Measurements from ENCODE around the gene SERPIND1.
"Not testable (repeated sequence)": the region's sequence is repeated elsewhere in the genome, so short reads cannot be mapped to it uniquely, and the experiment has no call there.

SERPIND1 gene

GRCh38 chr22:20762233-20762796, 11.6 kb upstream of the SERPIND1 start:
- no peaks in the 10 kb centered on the region for H3K9me3 ChIP-seq (ENCODE audit: control insufficient read depth, low read length)
- peaks cover 13% of the 10 kb centered on the region for H3K4me1 ChIP-seq (ENCODE audit: control insufficient read depth, insufficient read depth, low read length, poor library complexity, severe bottlenecking)
- H3K4me3 ChIP-seq (ENCODE audit: extremely low read depth, insufficient read depth, low read length, poor library complexity, severe bottlenecking) = no peak overlapping the region
- H3K36me3 ChIP-seq (ENCODE audit: control insufficient read depth, insufficient read depth, low read length) = peaks cover 49% of the 10 kb centered on the region
- no peak overlapping the region for H3K27ac ChIP-seq (ENCODE audit: low read depth, low read length, severe bottlenecking)
- 94 to 95% methylated on average over 6 of the region's 7 CpGs for WGBS, 2 experiments (ENCODE audit: insufficient coverage in 2 of 2)

GRCh38 chr22:20763630-20764470, 10.1 kb upstream of the SERPIND1 start:
- WGBS, 2 experiments (ENCODE audit: insufficient coverage in 2 of 2) = 94% methylated on average over 9 to 10 of the region's 13 CpGs
- Histone ChIP-seq H3K27ac (ENCODE audit: low read depth, low read length, severe bottlenecking) (no peak overlapping the region), H3K9me3 (ENCODE audit: control insufficient read depth, low read length) (no peaks in the 10 kb centered on the region), H3K36me3 (ENCODE audit: control insufficient read depth, insufficient read depth, low read length) (peaks cover 36% of the 10 kb centered on the region), H3K4me1 (ENCODE audit: control insufficient read depth, insufficient read depth, low read length, poor library complexity, severe bottlenecking) (peaks cover 13% of the 10 kb centered on the region), H3K4me3 (ENCODE audit: extremely low read depth, insufficient read depth, low read length, poor library complexity, severe bottlenecking) (no peak overlapping the region)

GRCh38 chr22:20764471-20764720, 9.5 kb upstream of the SERPIND1 start:
- Histone ChIP-seq H3K27ac (ENCODE audit: low read depth, low read length, severe bottlenecking) (no peak overlapping the region), H3K4me3 (ENCODE audit: extremely low read depth, insufficient read depth, low read length, poor library complexity, severe bottlenecking) (no peak overlapping the region), H3K36me3 (ENCODE audit: control insufficient read depth, insufficient read depth, low read length) (peaks cover 33% of the 10 kb centered on the region), H3K9me3 (ENCODE audit: control insufficient read depth, low read length) (no peaks in the 10 kb centered on the region), H3K4me1 (ENCODE audit: control insufficient read depth, insufficient read depth, low read length, poor library complexity, severe bottlenecking) (peaks cover 13% of the 10 kb centered on the region)
- WGBS, 2 experiments (ENCODE audit: insufficient coverage in 2 of 2) = 92 to 95% methylated on average over 7 of the region's 7 CpGs

GRCh38 chr22:20764729-20765128, 9.2 kb upstream of the SERPIND1 start:
- Histone ChIP-seq H3K27ac (ENCODE audit: low read depth, low read length, severe bottlenecking) (no peak overlapping the region), H3K36me3 (ENCODE audit: control insufficient read depth, insufficient read depth, low read length) (peaks cover 33% of the 10 kb centered on the region), H3K9me3 (ENCODE audit: control insufficient read depth, low read length) (no peaks in the 10 kb centered on the region), H3K4me3 (ENCODE audit: extremely low read depth, insufficient read depth, low read length, poor library complexity, severe bottlenecking) (no peak overlapping the region), H3K4me1 (ENCODE audit: control insufficient read depth, insufficient read depth, low read length, poor library complexity, severe bottlenecking) (peaks cover 13% of the 10 kb centered on the region)
- 94 to 97% methylated on average over 10 of the region's 10 CpGs for WGBS, 2 experiments (ENCODE audit: insufficient coverage in 2 of 2)

- H3K4me1 ChIP-seq (ENCODE audit: control insufficient read depth, insufficient read depth, low read length, poor library complexity, severe bottlenecking) = peaks cover 9% of the 10 kb centered on the region
- H3K9me3 ChIP-seq (ENCODE audit: control insufficient read depth, low read length) = no peaks in the 10 kb centered on the region
- no peak overlapping the region for H3K4me3 ChIP-seq (ENCODE audit: extremely low read depth, insufficient read depth, low read length, poor library complexity, severe bottlenecking)
- WGBS, 2 experiments (ENCODE audit: insufficient coverage in 2 of 2) = 94 to 100% methylated on average over 1 to 2 of the region's 2 CpGs
- peaks cover 26% of the 10 kb centered on the region for H3K36me3 ChIP-seq (ENCODE audit: control insufficient read depth, insufficient read depth, low read length)
- H3K27ac ChIP-seq (ENCODE audit: low read depth, low read length, severe bottlenecking) = no peak overlapping the region
These were observed 8.0 kb upstream of the SERPIND1 start for GRCh38 chr22:20765938-20766337.

- Histone ChIP-seq H3K9me3 (ENCODE audit: control insufficient read depth, low read length) (no peaks in the 10 kb centered on the region), H3K36me3 (ENCODE audit: control insufficient read depth, insufficient read depth, low read length) (peaks cover 26% of the 10 kb centered on the region), H3K4me3 (ENCODE audit: extremely low read depth, insufficient read depth, low read length, poor library complexity, severe bottlenecking) (no peak overlapping the region), H3K27ac (ENCODE audit: low read depth, low read length, severe bottlenecking) (no peak overlapping the region), H3K4me1 (ENCODE audit: control insufficient read depth, insufficient read depth, low read length, poor library complexity, severe bottlenecking) (peaks cover 3% of the 10 kb centered on the region)
- 94 to 98% methylated on average over 6 to 7 of the region's 7 CpGs for WGBS, 2 experiments (ENCODE audit: insufficient coverage in 2 of 2)
These were observed 7.4 kb upstream of the SERPIND1 start for GRCh38 chr22:20766530-20766929.

- not testable (repeated sequence) for H3K9me3 ChIP-seq (ENCODE audit: control insufficient read depth, low read length); H3K4me3 ChIP-seq (ENCODE audit: extremely low read depth, insufficient read depth, low read length, poor library complexity, severe bottlenecking); H3K4me1 ChIP-seq (ENCODE audit: control insufficient read depth, insufficient read depth, low read length, poor library complexity, severe bottlenecking); H3K27ac ChIP-seq (ENCODE audit: low read depth, low read length, severe bottlenecking)
- WGBS, 2 experiments (ENCODE audit: insufficient coverage in 2 of 2) = 86 to 98% methylated on average over 4 to 5 of the region's 9 CpGs
- peaks cover 13% of the 10 kb centered on the region for H3K36me3 ChIP-seq (ENCODE audit: control insufficient read depth, insufficient read depth, low read length)
These were observed 4.5 kb upstream of the SERPIND1 start for GRCh38 chr22:20769496-20769826.

- no peaks in the 10 kb centered on the region for H3K4me1 ChIP-seq (ENCODE audit: control insufficient read depth, insufficient read depth, low read length, poor library complexity, severe bottlenecking)
- no peaks in the 10 kb centered on the region for H3K9me3 ChIP-seq (ENCODE audit: control insufficient read depth, low read length)
- H3K36me3 ChIP-seq (ENCODE audit: control insufficient read depth, insufficient read depth, low read length) = no peaks in the 10 kb centered on the region
- no peak overlapping the region for H3K27ac ChIP-seq (ENCODE audit: low read depth, low read length, severe bottlenecking)
- 75 to 82% methylated on average over 9 of the region's 9 CpGs for WGBS, 2 experiments (ENCODE audit: insufficient coverage in 2 of 2)
- H3K4me3 ChIP-seq (ENCODE audit: extremely low read depth, insufficient read depth, low read length, poor library complexity, severe bottlenecking) = no peak overlapping the region
These were observed 1.8 kb upstream of the SERPIND1 start for GRCh38 chr22:20771918-20772625.

- no peak overlapping the region for H3K4me3 ChIP-seq (ENCODE audit: extremely low read depth, insufficient read depth, low read length, poor library complexity, severe bottlenecking)
- peaks cover 7% of the 10 kb centered on the region for H3K36me3 ChIP-seq (ENCODE audit: control insufficient read depth, insufficient read depth, low read length)
- no peak overlapping the region for H3K27ac ChIP-seq (ENCODE audit: low read depth, low read length, severe bottlenecking)
- H3K4me1 ChIP-seq (ENCODE audit: control insufficient read depth, insufficient read depth, low read length, poor library complexity, severe bottlenecking) = peaks cover 11% of the 10 kb centered on the region
- 95% methylated on average over 3 of the region's 4 CpGs; no CpG with 5 or more reads in 1 of the 2 experiments for WGBS, 2 experiments (ENCODE audit: insufficient coverage in 2 of 2)
- no peaks in the 10 kb centered on the region for H3K9me3 ChIP-seq (ENCODE audit: control insufficient read depth, low read length)
These were observed 969 bp downstream of the SERPIND1 start for GRCh38 chr22:20774882-20775281.

GRCh38 chr22:20775342-20775895, 1.5 kb downstream of the SERPIND1 start:
- Histone ChIP-seq H3K4me1 (ENCODE audit: control insufficient read depth, insufficient read depth, low read length, poor library complexity, severe bottlenecking) (peaks cover 11% of the 10 kb centered on the region), H3K27ac (ENCODE audit: low read depth, low read length, severe bottlenecking) (no peak overlapping the region), H3K36me3 (ENCODE audit: control insufficient read depth, insufficient read depth, low read length) (peaks cover 10% of the 10 kb centered on the region), H3K4me3 (ENCODE audit: extremely low read depth, insufficient read depth, low read length, poor library complexity, severe bottlenecking) (no peak overlapping the region), H3K9me3 (ENCODE audit: control insufficient read depth, low read length) (no peaks in the 10 kb centered on the region)
- 86 to 100% methylated on average over 1 of the region's 4 CpGs for WGBS, 2 experiments (ENCODE audit: insufficient coverage in 2 of 2)

All from mesodermal cell (in vitro differentiated cells).